Cerebellar nuclear complex (tissue), 1 donor: ENCODE measurements around the gene PKP3.
"Not testable (repeated sequence)": the region's sequence is repeated elsewhere in the genome, so short reads cannot be mapped to it uniquely, and the experiment has no call there.

ENCODE experiments used
- DNase-seq, 2 experiments: peaks; one replicate each; lab custom pipeline; 2025; lab: John Stamatoyannopoulos, UW

PKP3 gene

GRCh38 chr11:394034-394857, at the start of gene PKP3:
PKP3 (plus strand) TSS chr11:394209; CDS start chr11:394293, 84 bp downstream.
- DNase-seq: no peak

GRCh38 chr11:344836-345578, 49.0 kb upstream of the PKP3 start:
- no peak for DNase-seq

GRCh38 chr11:346529-346928, 47.5 kb upstream of the PKP3 start:
- no peak for DNase-seq

- DNase-seq: not testable (repeated sequence)
These were observed 44.6 kb upstream of the PKP3 start for GRCh38 chr11:349270-349954.

GRCh38 chr11:350033-350722, 43.8 kb upstream of the PKP3 start:
- not testable (repeated sequence) for DNase-seq

GRCh38 chr11:350723-351255, 43.2 kb upstream of the PKP3 start:
- DNase-seq: no peak

GRCh38 chr11:351411-351810, 42.6 kb upstream of the PKP3 start:
- DNase-seq: no peak

- no peak for DNase-seq
These were observed 41.5 kb upstream of the PKP3 start for GRCh38 chr11:352456-353031.

GRCh38 chr11:353179-353873, 40.7 kb upstream of the PKP3 start:
- DNase-seq: no peak

- DNase-seq: no peak
These were observed 38.2 kb upstream of the PKP3 start for GRCh38 chr11:355581-356458.

GRCh38 chr11:356610-357009, 37.4 kb upstream of the PKP3 start:
- no peak for DNase-seq

- DNase-seq: no peak
These were observed 36.4 kb upstream of the PKP3 start for GRCh38 chr11:357582-357981.

- no peak for DNase-seq
These were observed 35.7 kb upstream of the PKP3 start for GRCh38 chr11:358129-358800.

GRCh38 chr11:359181-359714, 34.8 kb upstream of the PKP3 start:
- DNase-seq: no peak

- DNase-seq: no peak
These were observed 33.4 kb upstream of the PKP3 start for GRCh38 chr11:360326-361280.

- no peak for DNase-seq
These were observed 31.2 kb upstream of the PKP3 start for GRCh38 chr11:362642-363442.

GRCh38 chr11:363443-363805, 30.6 kb upstream of the PKP3 start:
- DNase-seq: not testable (repeated sequence)
